Type B pancreatic cell (in vitro differentiated cells): ENCODE measurements around the gene PAK1. TPM values are rescaled to one million over a fixed set of nuclear protein-coding genes. Genes with fewer than 3 reads are reported as not detected.

Source experiments
- DNase-seq: peaks from one replicate; pipeline ENCODE4 v3.0.0; 2021; ENCODE audit warnings: mixed read lengths; ENCODE audit not compliant: unreplicated experiment; ENCODE audit errors: extremely low spot score
- H3K27ac Mint-ChIP-seq: 2 replicates; pipeline ENCODE4 v1.8.0; 2021; ENCODE audit warnings: mild to moderate bottlenecking, mixed read lengths
- H3K27me3 Mint-ChIP-seq: 2 replicates; pipeline ENCODE4 v1.8.0; 2021; ENCODE audit warnings: mixed read lengths
- H3K36me3 Mint-ChIP-seq: 2 replicates; pipeline ENCODE4 v1.8.0; 2021; ENCODE audit warnings: mixed read lengths
- H3K4me1 Mint-ChIP-seq: one replicate; pipeline ENCODE4 v1.8.0; 2021; ENCODE audit warnings: mixed read lengths; ENCODE audit not compliant: unreplicated experiment
- H3K4me3 Mint-ChIP-seq: 2 replicates; pipeline ENCODE4 v1.8.0; 2021; ENCODE audit warnings: mild to moderate bottlenecking, mixed read lengths
- H3K9me3 Mint-ChIP-seq: 2 replicates; pipeline ENCODE4 v1.8.0; 2021; ENCODE audit warnings: mixed read lengths
- total RNA-seq: library from RNA; stranded (reverse); gene quantifications from 2 replicates; pipeline ENCODE4 v1.2.1, GENCODE V29; 2021; ENCODE audit warnings: low replicate concordance
- TF ChIP-seq, protein P1 (sequence below): fragments of 200-600 bp; sonication (generic); conservative IDR thresholded peaks from 2 replicates; pipeline ENCODE4 v1.5.0; 2021; ENCODE audit warnings: antibody characterized with exemption, mild to moderate bottlenecking

PAK1 gene
- total RNA-seq, 1 donor from 2014 or later = 70.3 TPM

DNA sequence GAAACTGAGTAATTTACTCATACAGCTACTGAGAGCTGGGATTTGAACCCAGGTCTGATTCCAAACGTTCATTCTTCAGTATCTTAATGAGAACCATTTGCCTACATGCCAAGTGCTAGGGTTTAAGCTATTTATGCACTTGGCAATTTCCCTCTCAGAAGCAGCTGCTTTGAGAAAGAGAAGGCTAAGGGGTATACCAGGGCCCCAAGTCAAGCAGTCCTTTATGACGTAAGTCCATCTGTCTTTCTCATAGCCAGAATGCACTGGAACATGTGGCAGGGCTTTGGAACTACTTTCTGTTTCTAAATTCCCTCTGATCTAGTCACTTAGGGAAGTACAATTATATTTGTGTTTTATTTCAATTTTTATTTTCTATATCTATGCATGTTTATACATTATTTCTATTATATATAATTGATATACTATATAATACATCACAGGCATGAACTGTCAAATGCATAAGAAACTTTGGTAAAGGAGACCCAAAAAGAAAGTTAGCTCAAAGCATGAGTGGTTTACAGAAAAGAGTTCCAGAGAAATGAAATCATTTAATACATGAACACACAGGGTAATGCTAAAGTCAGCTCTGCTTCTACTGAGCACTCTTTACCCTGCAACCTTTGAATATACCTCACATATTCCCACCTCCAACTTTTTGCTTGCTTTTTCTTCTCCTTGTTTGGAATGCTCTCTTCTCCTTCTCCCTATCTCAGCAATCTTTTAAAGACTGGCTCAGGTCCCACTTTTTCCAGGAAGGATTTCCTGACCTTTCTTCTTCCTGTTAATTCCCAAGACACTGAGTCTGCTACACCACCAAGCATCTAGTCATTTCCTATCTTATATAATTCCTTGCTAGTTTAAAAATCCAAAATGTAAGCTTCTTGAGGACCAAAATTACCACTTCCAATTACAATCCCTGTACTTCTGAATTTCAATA, 91.9 kb downstream of the PAK1 start:
- no peak for DNase-seq
- H3K27ac Mint-ChIP-seq = peak overlapping the region; percentile 93

DNA sequence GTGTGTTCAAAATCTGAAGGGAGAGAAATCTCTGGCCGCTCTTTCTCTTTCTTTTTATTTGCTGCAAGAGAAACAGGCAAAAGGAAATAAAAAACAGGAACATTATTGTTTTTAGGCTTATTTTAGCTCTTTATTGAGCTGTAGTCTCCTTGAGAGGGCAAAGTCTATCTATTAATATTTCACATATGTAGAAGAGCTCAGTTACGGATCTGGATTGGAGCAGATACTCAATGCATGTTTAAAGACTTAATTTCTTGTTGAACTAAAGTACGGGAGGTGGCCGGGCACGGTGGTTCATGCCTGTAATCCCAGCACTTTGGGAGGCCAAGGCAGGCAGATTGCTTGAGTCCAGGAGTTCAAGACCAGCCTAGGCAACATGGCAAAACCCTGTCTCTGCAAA, 94.0 kb downstream of the PAK1 start:
- Mint-ChIP-seq H3K36me3 (peaks cover 23% of the 10 kb centered on the region), H3K27ac (peak overlapping the region; percentile 93), H3K27me3 (no peaks in the 10 kb centered on the region), H3K9me3 (no peaks in the 10 kb centered on the region), H3K4me3 (peak overlapping the region; percentile 39), H3K4me1 (peaks cover 8% of the 10 kb centered on the region)
- no peak for DNase-seq
- TF ChIP-seq, protein P1, sequence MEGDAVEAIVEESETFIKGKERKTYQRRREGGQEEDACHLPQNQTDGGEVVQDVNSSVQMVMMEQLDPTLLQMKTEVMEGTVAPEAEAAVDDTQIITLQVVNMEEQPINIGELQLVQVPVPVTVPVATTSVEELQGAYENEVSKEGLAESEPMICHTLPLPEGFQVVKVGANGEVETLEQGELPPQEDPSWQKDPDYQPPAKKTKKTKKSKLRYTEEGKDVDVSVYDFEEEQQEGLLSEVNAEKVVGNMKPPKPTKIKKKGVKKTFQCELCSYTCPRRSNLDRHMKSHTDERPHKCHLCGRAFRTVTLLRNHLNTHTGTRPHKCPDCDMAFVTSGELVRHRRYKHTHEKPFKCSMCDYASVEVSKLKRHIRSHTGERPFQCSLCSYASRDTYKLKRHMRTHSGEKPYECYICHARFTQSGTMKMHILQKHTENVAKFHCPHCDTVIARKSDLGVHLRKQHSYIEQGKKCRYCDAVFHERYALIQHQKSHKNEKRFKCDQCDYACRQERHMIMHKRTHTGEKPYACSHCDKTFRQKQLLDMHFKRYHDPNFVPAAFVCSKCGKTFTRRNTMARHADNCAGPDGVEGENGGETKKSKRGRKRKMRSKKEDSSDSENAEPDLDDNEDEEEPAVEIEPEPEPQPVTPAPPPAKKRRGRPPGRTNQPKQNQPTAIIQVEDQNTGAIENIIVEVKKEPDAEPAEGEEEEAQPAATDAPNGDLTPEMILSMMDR = no peak

More for the DNA sequence above, 91.9 kb downstream of the PAK1 start:
- no peaks in the 10 kb centered on the region for H3K27me3 Mint-ChIP-seq
- peaks cover 23% of the 10 kb centered on the region for H3K36me3 Mint-ChIP-seq
- no peak overlapping the region for H3K4me3 Mint-ChIP-seq
- TF ChIP-seq, protein P1 = no peak
- H3K9me3 Mint-ChIP-seq = no peaks in the 10 kb centered on the region
- H3K4me1 Mint-ChIP-seq = peaks cover 8% of the 10 kb centered on the region

DNA sequence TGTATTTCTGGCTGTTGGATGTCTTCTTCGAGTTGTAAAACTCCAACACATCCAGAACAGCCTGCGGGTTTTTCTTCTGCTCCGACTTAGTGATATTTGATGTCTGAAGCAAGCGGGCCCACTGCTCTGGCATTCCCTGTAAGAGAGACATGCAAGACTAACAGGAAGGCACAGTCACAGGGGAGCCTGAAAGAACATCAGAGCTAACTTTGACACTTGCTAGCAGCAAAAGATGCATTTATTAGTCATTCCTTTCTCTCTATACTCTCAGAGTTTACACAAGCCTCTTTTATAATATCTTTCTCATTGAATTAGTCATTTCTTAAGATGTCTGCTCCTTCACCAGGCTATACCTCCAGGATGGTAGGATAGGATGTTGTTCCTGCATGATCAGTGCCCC, 94.6 kb downstream of the PAK1 start:
- TF ChIP-seq, protein P1 = no peak
- peak overlapping the region; percentile 27 for H3K4me3 Mint-ChIP-seq
- DNase-seq = no peak
- no peaks in the 10 kb centered on the region for H3K27me3 Mint-ChIP-seq
- peaks cover 19% of the 10 kb centered on the region for H3K36me3 Mint-ChIP-seq
- H3K27ac Mint-ChIP-seq = peak overlapping the region; percentile 93
- peaks cover 8% of the 10 kb centered on the region for H3K4me1 Mint-ChIP-seq
- H3K9me3 Mint-ChIP-seq = no peaks in the 10 kb centered on the region

DNA sequence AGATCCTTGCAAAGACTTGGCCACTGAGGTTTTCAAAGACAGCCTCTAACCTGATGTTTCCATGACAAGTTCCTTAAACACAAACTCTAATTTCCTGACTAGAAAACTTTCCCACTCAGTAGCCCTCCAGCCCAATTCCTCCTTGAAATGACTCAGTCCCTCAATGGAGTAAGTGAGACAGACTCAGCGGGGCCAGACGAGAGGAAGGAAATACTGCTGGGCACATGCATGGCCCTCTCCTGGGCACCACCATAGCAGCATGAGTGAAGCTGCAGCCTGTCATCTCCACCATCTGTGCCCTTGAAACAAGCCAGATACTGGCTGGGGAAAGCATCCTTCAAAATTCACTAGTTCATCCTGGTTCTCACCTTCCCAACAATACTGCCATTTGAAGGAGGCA, 96.2 kb downstream of the PAK1 start:
- H3K4me3 Mint-ChIP-seq = no peak overlapping the region
- H3K36me3 Mint-ChIP-seq = peaks cover 9% of the 10 kb centered on the region
- H3K4me1 Mint-ChIP-seq = peaks cover 8% of the 10 kb centered on the region
- H3K27me3 Mint-ChIP-seq = no peaks in the 10 kb centered on the region
- no peaks in the 10 kb centered on the region for H3K9me3 Mint-ChIP-seq
- no peak overlapping the region for H3K27ac Mint-ChIP-seq
- DNase-seq = no peak
- TF ChIP-seq, protein P1 = no peak

DNA sequence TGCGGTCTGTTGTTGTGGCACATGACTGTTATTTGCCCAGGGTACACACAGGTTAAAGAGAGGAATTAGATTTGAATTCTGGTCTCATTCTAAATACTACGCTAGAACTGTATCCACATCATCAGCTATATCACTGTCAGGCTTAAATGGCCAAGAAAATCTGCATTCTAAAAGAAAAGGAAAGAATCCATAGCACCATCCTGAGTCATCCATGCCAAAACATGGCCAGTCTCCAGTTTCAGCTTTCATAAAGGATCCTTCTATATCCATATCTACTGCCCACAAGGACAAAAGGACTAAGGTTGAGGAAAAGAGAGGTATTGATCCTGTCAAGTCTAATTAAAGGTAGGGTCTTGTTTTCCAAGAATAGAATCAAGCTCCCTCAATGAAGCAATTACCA, 98.8 kb downstream of the PAK1 start:
- Mint-ChIP-seq H3K4me1 (peaks cover 3% of the 10 kb centered on the region), H3K36me3 (peaks cover 13% of the 10 kb centered on the region), H3K9me3 (no peaks in the 10 kb centered on the region), H3K27ac (peak overlapping the region; percentile 53), H3K4me3 (no peak overlapping the region), H3K27me3 (no peaks in the 10 kb centered on the region)
- TF ChIP-seq, protein P1 = no peak
- DNase-seq = no peak
